NCI-H345 treated with DMSO at 0.1 percent for 48 hours (cell line): ENCODE data around the gene PHF13.
"Not testable (repeated sequence)": the region's sequence is repeated elsewhere in the genome, so short reads cannot be mapped to it uniquely, and the experiment has no call there.

Experiments
- DNase-seq: peaks from one replicate; lab custom pipeline; 2025; ENCODE audit not compliant: unreplicated experiment; lab: John Stamatoyannopoulos, UW

The PHF13 gene

DNA sequence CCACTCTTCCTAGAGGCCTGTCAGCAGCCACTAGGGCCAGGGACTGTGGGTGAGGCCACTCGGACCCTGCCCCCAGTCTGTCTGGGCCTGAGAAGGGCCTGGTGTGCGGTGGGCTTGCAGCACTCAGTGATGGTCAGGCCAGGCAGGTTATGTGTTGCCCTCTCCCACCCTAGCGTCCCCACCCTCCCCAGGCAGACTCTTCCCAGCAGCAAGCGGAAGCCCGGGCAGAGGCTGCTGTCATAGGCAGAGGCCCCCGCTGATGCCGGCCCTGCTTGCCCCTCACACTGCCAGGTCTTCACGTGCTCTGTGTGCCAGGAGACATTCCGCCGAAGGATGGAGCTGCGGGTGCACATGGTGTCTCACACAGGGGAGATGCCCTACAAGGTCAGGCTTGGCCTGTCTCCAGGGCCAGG is 27.1 kb upstream of the PHF13 start:
- DNase-seq, result no peak

DNA sequence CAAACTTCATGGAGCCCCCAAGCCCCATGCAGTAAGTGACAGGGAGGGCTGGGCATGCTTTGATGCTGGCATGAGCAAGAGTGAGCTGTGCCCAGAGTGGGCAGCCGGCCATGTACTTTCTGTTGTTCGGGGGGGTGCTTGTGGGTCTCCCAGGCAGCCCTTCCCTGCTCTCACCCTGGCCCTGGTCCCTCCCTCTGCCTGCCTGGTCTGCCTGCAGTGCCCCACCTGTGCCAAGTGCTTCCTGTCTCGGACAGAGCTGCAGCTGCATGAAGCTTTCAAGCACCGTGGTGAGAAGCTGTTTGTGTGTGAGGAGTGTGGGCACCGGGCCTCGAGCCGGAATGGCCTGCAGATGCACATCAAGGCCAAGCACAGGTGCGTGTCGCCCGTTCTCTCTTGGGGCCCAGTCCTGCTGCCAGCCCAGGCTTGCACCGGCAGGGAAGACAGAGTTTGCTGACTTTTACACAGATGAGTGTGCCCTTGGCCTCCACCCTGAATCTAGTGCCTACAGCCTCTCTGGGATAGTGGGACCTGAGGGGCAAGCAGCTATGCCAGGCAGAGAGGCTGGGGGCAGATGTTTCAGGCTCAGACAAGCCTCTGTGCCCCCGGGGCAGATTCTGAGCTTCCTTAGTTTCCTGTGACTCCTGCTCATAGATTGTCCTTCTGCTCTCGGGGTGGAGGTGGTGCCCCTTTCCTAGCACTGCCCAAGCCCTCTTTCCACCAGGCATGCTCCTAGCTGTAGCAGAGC is 26.1 kb upstream of the PHF13 start:
- no peak for DNase-seq

DNA sequence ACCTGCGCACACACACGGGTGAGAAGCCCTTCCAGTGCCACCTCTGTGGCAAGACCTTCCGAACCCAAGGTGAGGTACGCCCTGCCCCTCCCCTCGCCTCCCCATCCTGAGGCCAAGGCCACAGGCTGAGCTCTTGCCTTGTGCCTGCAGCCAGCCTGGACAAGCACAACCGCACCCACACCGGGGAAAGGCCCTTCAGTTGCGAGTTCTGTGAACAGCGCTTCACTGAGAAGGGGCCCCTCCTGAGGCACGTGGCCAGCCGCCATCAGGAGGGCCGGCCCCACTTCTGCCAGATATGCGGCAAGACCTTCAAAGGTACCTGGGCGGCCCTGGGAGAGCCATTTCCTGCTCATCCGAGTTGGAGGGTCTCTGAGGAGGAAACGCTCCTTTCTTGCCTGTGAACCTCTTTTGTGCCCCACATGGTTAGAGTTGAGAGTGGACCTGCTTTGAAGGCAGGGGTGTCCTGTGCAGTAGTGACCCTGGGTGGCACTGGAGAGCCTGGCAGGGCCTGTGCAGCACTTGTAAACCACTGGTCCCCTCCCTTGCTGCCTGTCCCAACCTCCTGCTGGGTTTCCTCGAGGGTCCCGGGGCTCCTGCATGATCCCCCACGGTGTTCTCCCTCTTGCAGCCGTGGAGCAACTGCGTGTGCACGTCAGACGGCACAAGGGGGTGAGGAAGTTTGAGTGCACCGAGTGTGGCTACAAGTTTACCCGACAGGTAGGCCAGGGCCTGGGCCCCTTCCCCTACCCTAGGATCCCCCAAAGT is 25.2 kb upstream of the PHF13 start:
- no peak for DNase-seq

DNA sequence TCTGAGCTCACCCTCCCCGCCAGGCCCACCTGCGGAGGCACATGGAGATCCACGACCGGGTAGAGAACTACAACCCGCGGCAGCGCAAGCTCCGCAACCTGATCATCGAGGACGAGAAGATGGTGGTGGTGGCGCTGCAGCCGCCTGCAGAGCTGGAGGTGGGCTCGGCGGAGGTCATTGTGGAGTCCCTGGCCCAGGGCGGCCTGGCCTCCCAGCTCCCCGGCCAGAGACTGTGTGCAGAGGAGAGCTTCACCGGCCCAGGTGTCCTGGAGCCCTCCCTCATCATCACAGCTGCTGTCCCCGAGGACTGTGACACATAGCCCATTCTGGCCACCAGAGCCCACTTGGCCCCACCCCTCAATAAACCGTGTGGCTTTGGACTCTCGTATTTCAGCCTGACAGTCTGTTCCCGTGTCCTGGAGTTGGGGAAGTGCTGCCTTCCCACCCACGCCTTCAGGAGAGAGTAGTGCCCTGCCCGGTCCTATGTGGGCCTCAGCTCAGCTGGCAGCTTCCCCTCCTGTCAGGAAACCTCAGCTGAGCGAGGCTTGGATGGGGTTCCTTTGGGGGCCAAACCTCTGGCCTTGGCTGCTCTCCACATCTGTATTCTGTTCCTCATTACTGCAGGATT is 24.5 kb upstream of the PHF13 start:
- DNase-seq, result no peak

DNA sequence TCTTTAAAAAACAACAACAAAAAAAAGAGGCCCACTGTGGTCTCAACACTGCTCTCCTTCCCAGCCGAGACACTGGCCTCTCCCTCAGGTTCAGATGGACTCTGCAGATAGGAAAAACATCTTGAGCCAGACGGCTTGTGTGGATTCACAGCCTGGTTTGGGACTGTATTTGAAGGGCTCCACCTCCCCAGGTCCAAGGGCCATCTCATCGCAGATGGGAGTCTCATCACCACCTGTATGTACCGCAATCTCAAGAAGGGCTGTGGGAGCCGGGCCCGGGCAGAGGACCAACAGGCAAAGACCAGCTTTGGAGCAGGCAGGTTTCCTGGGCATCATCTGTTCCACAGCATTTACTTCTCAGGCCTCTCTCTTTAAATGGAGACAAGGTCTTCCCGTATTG is 23.5 kb upstream of the PHF13 start:
- no peak for DNase-seq

DNA sequence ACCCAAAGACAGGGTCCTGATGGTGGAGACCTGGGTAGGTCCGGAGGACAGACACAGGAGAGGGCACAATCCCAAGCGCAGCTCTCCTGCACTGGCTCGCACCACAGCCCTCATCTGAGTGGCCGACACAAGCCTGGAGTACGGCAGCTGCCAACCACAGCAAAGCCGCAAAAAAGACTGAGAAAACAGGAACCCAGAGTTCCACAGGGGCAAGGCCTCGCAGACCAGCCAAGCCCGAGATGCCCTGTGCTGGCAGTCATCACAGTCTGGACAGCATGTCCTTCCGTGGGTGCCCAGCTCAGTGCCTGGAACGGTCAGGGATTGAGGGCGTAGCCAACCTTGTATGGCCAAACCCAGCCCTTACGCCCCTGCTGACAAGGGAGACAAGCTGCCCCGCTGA is 22.3 kb upstream of the PHF13 start:
- DNase-seq, result no peak

DNA sequence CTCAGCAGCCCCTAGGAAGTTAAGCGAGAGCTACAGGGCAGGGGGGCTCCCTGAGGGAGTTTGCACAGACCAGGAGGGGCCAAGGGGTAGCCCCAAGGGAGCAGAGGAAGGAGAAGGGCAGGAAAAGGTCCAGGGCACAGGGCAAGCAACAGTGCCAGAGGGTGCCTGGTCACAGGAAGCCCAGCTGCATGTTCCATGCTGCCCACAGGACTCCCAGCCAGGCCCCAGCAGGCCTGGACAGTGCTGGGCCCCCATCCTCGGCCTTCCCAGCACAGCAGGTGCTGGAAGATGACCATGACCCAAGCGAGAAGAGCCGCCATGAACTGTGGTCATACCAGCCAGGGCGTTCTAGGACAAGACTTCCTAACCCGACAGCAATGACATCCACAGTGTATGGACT is 21.9 kb upstream of the PHF13 start:
- no peak for DNase-seq

DNA sequence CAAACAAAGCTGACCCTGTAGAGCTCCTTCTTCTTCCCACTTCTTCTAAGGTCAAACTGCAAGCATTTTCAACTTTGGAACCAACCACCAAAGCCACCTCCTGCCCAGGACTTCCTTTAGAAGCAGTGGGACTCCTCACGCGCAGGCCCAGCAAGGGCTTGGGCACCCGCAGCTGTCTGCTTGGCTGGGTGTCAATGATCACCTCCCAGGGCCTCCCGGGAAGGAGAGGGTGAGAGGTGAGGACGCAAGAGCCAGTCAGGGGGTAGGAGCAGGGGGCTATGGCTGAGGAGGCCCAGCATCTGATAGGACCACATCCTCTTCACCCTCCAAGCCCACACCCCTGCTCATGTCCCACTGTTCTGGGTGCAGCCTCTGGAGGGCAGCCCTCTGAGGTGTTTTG is 21.1 kb upstream of the PHF13 start:
- no peak for DNase-seq

DNA sequence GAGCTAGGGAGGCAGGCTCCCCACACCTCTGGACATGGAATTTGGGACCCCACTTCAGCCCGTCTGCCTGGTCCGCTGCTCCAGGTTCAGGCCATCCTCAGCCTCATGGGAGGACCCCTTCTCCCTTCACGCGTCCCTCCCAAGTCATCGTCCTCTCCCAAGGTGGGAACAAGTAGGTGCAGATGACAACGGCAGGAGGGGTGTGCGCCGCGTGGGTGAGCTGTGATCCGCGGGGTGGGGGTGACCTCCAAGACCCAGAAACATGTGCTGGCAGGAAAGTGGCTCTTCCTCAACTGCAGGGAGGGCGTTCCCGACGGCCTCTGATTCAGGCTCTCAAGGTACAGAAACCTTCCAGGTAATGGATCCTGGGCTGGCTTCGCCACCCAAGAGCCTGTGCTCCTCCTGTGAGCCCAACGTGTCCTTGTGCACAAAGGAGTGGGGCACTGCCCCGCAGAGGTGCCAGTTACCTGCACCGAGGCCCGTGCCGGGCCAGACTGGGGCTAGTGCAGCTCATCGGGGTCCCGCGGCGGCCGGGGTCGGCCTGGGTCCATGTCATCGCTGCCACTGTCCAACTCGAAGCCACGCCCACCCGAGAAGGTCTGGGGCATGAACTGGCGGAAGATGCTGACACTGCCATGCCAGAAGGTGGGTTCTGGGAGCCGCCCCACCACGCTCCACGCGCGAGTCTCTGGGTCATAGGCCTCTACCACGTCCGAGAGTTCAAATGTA is 20.5 kb upstream of the PHF13 start:
- DNase-seq, result no peak

DNA sequence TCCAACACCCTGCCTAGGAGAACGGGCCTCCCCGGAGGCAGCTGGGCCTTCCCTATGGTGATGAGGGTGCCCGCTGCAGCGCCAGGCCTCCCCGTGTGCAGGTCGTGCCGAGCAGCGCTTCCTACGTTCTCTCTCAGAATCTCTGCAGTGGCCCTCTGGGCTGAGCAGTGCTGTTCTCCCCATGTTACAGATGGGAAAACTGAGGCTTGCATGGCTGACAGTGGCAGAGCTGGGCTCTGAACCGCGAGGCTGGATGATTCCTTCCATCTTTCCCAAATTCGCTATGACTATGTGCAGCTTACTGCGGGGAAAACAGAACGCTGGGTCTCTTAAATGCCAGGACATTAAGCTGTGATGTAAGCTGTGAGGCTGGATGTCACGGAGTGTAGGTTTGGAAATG is 19.7 kb upstream of the PHF13 start:
- DNase-seq, result no peak

DNA sequence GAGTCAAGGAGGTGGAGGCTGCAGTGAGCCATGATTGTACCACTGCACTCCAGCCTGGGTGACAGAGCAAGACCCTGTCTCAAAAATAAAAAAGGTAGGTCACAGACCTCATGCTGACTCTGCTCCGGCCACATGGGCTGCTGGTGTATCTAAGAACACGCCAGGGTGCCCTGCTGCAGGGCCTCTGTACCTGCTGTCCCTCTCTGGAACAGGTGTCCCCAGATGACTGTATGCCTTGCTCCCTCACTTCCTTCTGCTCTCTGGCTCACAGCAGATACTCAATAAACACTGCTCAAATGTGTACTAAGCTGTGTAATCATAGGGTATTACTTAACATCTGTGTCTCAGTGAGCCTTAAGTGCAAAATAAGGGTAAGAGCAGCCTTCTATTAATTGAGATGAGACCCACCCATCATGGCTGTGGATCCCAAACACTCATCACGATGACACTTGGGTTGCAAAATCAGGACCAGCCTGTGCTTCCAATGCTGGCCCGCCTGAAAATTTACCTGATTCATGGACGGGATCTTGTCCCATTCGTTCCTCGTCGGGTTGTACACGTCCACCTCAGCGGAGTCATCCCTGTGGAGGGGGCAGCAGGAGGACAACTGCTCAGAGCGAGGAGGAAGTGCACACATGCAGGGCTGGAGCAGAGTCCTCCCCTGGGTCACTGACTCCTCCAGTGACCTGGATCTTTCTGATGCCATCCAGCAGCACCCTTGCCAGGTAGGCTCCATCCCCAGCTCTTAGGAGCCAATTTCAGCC is 18.4 kb upstream of the PHF13 start:
- DNase-seq, result no peak

DNA sequence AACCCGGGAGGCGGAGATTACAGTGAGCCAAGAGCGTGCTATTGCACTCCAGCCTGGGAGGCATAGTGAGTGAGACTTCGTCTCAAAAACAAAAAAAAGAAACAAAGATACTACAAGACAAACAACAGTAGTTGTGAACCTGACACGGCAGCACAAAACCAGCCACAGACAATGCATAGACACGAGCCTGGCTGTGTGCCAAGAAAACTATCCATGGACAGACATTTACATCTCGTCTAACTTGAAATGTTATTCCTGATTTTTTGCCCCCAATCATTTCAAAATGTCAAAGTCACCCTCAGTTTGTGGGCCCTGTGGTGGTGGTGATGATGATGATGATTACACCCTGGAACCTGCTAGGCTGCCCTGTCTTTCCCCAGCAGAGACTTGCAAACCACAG is 17.2 kb upstream of the PHF13 start:
- no peak for DNase-seq

DNA sequence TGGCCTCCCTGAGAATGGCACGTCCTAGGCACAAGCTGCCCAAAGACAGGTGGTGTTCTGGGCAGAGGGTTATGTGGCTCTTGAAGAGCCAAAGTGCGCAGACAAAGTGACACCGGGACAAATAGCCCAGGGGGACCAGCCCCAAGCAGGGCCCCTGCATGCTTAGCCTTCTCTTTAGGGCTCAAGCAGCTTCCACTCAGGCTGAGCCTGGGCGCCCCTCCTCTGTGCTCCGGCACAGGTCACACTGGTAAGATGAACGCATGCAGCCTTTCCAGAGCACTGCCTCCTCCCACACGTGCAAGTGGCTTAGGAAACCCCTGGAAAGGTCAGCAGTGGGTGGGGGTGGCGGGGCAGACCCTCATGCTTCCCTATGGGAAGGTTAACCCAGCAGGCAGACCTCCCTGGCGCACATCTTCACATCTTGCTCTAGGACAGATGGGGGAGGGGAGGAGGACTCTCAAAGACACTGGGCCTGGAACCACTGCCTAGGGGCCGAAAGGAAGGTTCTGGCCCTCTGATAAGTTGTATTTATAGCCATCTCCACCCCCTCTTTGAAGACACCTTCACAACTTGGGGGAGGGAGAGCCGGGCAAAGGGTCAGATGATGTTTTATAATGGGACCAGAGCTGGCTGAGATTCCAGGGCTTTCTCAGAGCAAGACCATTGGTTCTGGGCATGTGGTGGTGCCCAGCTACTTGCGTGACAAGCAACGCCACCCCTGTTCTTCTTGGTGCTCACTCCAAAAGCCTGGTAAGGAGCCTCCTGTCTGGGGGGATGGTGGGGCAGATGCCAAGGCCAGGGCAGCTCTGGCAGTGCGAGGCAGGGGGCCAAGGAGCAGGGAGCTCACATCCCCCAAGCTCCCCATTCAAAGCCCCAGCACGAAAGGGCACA is 16.4 kb upstream of the PHF13 start:
- no peak for DNase-seq

DNA sequence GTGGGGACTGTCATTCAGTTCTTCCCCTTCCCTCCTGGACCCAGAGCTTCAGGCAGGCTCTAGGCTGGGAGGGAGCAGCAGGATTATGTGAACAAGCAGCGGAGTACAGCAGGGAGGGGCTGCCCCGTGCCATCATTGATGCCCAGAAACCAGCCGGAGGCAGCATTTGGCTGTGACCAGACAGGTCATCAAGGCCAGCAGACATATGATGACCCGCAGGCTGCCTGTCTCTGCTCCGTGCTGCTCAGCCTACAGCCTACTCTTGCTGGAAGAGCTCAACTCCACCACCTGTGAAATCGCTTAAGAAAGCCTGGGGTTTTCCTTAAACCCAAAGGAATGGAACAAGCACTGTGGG is 15.8 kb upstream of the PHF13 start:
- DNase-seq, result no peak

DNA sequence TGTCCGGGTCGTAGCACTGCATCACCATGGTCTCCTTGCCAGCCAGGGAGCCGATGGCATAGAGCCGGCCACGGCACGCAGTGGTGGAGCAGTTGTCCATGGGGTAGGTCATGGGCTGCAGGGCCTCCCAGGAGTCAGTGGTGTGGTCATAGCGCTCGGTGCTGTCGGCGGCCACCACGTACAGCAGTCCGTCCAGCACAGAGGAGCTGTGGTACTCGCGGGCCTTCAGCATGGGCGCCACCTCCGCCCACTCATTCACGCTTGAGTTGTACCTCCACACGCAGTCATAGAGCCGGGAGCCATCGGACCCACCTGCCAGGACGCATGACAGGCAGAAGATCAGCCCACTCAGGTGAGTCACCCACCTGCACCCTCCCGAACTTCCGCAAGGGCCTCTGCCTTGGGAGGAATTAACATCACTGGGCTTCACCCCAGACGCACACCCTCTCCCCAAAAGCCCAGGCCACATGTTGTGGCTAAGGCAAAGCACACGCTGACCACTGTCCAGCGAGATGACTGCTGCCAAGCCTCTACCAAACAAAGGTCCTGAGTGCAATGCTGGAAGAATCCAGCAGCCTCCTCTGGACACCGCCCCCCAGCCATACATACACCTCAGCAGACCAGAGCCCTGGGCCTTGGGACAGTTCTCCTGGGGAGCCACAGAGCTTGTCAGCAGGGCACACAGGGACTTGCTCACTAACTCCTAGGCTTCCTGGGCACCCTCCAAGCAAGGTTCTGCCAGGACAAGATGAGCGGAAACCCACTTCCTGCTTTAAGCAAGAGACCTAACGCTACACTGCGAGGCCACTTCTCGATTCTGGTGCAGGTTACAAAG is 14.2 kb upstream of the PHF13 start:
- DNase-seq, result no peak

DNA sequence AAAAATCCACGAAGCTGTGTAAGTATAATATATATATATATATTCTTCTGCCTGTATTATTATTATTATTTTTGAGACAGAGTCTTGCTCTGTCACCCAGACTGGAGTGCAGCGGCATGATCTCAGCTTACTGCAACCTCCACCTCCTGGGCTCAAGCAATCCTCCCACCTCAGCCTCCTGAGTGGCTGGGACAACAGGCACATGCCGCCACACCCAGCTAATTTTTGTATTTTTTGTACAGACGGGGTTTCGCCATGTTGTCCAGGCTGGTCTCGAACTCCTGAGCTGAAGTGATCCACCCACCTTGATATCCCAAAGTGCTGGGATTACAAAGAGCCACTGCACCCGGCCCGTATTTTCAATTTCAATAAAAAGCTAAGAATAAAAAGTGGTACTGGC is 13.5 kb upstream of the PHF13 start:
- DNase-seq, result not testable (repeated sequence)

DNA sequence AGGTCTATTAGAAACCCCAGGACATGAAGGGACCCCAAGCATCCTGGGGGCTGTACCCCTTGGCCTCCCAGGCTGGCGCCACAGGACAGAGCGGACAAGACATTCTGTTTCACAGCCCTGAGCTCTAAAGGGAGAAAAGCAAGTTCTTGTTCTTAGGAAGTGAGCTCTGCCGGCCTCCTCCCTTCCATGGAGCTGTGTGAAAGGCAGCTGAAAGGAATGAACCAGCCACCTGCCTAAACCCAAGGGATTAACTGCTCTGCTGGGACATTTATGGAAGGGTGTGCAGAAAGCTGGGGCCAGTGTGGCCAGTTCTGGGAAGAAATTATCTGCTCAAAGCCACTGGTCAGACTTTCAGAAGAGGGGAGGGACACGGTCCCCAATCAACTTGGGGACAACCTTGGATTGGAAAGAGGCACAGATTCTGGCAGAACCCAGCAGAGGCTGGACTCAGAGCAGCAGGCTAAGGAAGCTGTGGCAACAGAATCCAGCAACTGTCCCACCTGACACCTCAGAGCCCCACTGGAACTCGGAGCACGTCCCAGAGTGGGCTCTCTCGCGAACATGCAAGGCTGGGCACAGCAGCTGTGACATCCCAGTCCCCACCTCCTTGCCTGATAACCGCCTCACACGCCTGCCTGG is 13.0 kb upstream of the PHF13 start:
- no peak for DNase-seq

DNA sequence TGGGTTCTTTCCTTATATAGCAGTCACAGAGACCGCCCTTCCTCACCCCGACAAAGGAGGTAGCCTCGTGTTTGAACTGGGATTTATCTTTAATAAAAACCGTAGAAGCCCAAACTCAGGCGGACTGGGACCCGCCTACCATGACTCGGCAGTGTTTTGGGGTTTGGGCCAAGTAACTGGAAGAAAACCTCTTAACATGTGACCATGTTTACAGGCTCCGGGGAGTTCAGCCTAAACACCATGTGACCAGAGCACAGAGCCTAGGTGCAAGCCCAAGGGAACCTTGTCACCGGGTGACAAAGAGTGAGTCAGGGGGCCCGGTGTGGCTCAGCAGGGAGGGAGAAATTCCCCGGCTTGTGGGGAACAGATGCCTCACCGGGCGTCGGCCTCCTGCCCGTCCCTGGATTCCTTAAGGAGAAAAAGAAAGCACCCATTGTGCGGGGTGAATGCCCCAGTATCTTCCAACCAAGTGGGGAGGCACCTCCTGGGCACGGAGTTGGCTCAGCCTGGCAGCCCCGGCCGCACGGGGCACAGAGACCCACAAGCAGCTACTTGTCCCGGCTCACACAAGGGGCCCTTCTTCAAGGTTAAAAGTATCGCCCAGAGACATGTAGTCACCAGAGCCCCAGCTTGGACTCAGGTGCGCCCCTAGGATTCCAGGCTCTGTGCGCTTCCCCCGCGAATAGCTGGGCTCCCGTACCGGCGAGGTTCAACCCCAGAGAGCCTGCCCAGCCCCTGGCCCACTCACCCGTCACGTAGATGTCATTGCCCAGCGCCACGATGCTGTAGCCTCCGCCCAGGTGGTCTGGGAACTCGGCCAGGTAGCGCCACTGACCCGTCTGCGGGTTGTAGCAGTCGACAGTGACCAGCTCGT is 12.2 kb upstream of the PHF13 start:
- DNase-seq, result no peak
